Nephron progenitor cell (in vitro differentiated cells): Measurements from ENCODE around the gene GPAT2.
"Not testable (repeated sequence)": the region's sequence is repeated elsewhere in the genome, so short reads cannot be mapped to it uniquely, and the experiment has no call there.

Experiments
- DNase-seq: peaks from one replicate; pipeline ENCODE4 v3.0.0; 2021
- H3K27ac Mint-ChIP-seq: 2 replicates; pipeline ENCODE4 v1.8.0; 2021; ENCODE audit warnings: mild to moderate bottlenecking, moderate library complexity, mixed read lengths
- H3K27me3 Mint-ChIP-seq: 2 replicates; pipeline ENCODE4 v1.8.0; 2021; ENCODE audit warnings: mild to moderate bottlenecking, low read depth, mixed read lengths; ENCODE audit not compliant: poor library complexity
- H3K36me3 Mint-ChIP-seq: 2 replicates; pipeline ENCODE4 v1.8.0; 2021; ENCODE audit warnings: low read depth, mixed read lengths
- H3K4me1 Mint-ChIP-seq: 2 replicates; pipeline ENCODE4 v1.8.0; 2021; ENCODE audit warnings: mixed read lengths
- H3K4me3 Mint-ChIP-seq: 2 replicates; pipeline ENCODE4 v1.8.0; 2021; ENCODE audit warnings: mild to moderate bottlenecking, moderate library complexity, mixed read lengths
- H3K9me3 Mint-ChIP-seq: 2 replicates; pipeline ENCODE4 v1.8.0; 2021; ENCODE audit warnings: mild to moderate bottlenecking, moderate library complexity, mixed read lengths
- CTCF ChIP-seq: fragments of 200-600 bp; sonication (generic); IDR thresholded peaks from 2 replicates; pipeline ENCODE4 v1.5.0; 2021; ENCODE audit warnings: antibody characterized with exemption

Gene GPAT2

GRCh38 chr2:96024336-96025193, 10.2 kb downstream of the GPAT2 start:
- Mint-ChIP-seq H3K36me3 (no peaks in the 10 kb centered on the region), H3K27ac (no peak overlapping the region), H3K4me1 (peaks cover 3% of the 10 kb centered on the region)

GRCh38 chr2:96023701-96024100, 11.0 kb downstream of the GPAT2 start:
- H3K9me3 Mint-ChIP-seq, H3K27me3 Mint-ChIP-seq, H3K36me3 Mint-ChIP-seq, DNase-seq, H3K4me3 Mint-ChIP-seq, H3K4me1 Mint-ChIP-seq, H3K27ac Mint-ChIP-seq: not testable (repeated sequence)

More at GRCh38 chr2:96024336-96025193, 10.2 kb downstream of the GPAT2 start:
- peaks cover 6% of the 10 kb centered on the region for H3K27me3 Mint-ChIP-seq
- H3K4me3 Mint-ChIP-seq: no peak overlapping the region
- DNase-seq: no peak
- TF ChIP-seq CTCF: no peak
- H3K9me3 Mint-ChIP-seq: no peaks in the 10 kb centered on the region

- H3K36me3 Mint-ChIP-seq, H3K27me3 Mint-ChIP-seq, H3K4me1 Mint-ChIP-seq, H3K27ac Mint-ChIP-seq, H3K9me3 Mint-ChIP-seq, H3K4me3 Mint-ChIP-seq: not testable (repeated sequence)
- DNase-seq: peak; percentile 87
- peak; percentile 81 for TF ChIP-seq CTCF
These were observed 11.8 kb downstream of the GPAT2 start for GRCh38 chr2:96022701-96023447.

GRCh38 chr2:96022126-96022525, 12.6 kb downstream of the GPAT2 start:
- not testable (repeated sequence) for H3K4me1 Mint-ChIP-seq, H3K4me3 Mint-ChIP-seq, DNase-seq, H3K27me3 Mint-ChIP-seq, H3K9me3 Mint-ChIP-seq, H3K36me3 Mint-ChIP-seq, H3K27ac Mint-ChIP-seq

GRCh38 chr2:96021142-96021541, 13.6 kb downstream of the GPAT2 start:
- H3K27me3 Mint-ChIP-seq, DNase-seq, H3K9me3 Mint-ChIP-seq, H3K36me3 Mint-ChIP-seq, H3K4me3 Mint-ChIP-seq, H3K4me1 Mint-ChIP-seq, H3K27ac Mint-ChIP-seq: not testable (repeated sequence)

GRCh38 chr2:96019909-96020590, 14.7 kb downstream of the GPAT2 start:
- not testable (repeated sequence) for H3K4me3 Mint-ChIP-seq, H3K27me3 Mint-ChIP-seq, H3K9me3 Mint-ChIP-seq

GRCh38 chr2:96016321-96016720, 18.4 kb downstream of the GPAT2 start:
- not testable (repeated sequence) for H3K4me3 Mint-ChIP-seq, H3K36me3 Mint-ChIP-seq, H3K27me3 Mint-ChIP-seq, H3K4me1 Mint-ChIP-seq, H3K9me3 Mint-ChIP-seq, DNase-seq
- peak overlapping the region; percentile 36 for H3K27ac Mint-ChIP-seq

More at GRCh38 chr2:96019909-96020590, 14.7 kb downstream of the GPAT2 start:
- not testable (repeated sequence) for H3K36me3 Mint-ChIP-seq, DNase-seq, H3K27ac Mint-ChIP-seq, H3K4me1 Mint-ChIP-seq

- H3K27me3 Mint-ChIP-seq: peaks cover 14% of the 10 kb centered on the region
- H3K36me3 Mint-ChIP-seq, DNase-seq, H3K27ac Mint-ChIP-seq, H3K4me3 Mint-ChIP-seq, H3K9me3 Mint-ChIP-seq: not testable (repeated sequence)
- H3K4me1 Mint-ChIP-seq: peaks cover 20% of the 10 kb centered on the region
These were observed 21.9 kb downstream of the GPAT2 start for GRCh38 chr2:96012792-96013264.

- Mint-ChIP-seq H3K27me3 (peaks cover 18% of the 10 kb centered on the region), H3K4me1 (peaks cover 21% of the 10 kb centered on the region)
- not testable (repeated sequence) for H3K9me3 Mint-ChIP-seq, DNase-seq, H3K36me3 Mint-ChIP-seq, H3K4me3 Mint-ChIP-seq, H3K27ac Mint-ChIP-seq
These were observed 22.5 kb downstream of the GPAT2 start for GRCh38 chr2:96012086-96012791.

GRCh38 chr2:96011129-96011455, 23.6 kb downstream of the GPAT2 start:
- H3K36me3 Mint-ChIP-seq, H3K27ac Mint-ChIP-seq, H3K9me3 Mint-ChIP-seq: not testable (repeated sequence)
- H3K4me3 Mint-ChIP-seq: peak overlapping the region; percentile 63
- H3K27me3 Mint-ChIP-seq: peaks cover 30% of the 10 kb centered on the region
- peaks cover 21% of the 10 kb centered on the region for H3K4me1 Mint-ChIP-seq
- peak; percentile 21 for DNase-seq

- DNase-seq: peak; percentile 99
- H3K27ac Mint-ChIP-seq, H3K9me3 Mint-ChIP-seq, H3K36me3 Mint-ChIP-seq: not testable (repeated sequence)
- Mint-ChIP-seq H3K27me3 (peaks cover 35% of the 10 kb centered on the region), H3K4me1 (peaks cover 21% of the 10 kb centered on the region), H3K4me3 (peak overlapping the region; percentile 87)
These were observed 24.2 kb downstream of the GPAT2 start for GRCh38 chr2:96010320-96011128.
